Activated CD8-positive, alpha-beta memory T cell treated with anti-CD3 and anti-CD28 coated beads, Interleukin-2, amount 50 U/mL, for 1 hour (primary cell): ENCODE measurements around the gene GAL3ST3.
A peak's percentile ranks its signal among the peaks of the same experiment; 100 is the strongest.
"Not testable (repeated sequence)": the region's sequence is repeated elsewhere in the genome, so short reads cannot be mapped to it uniquely, and the experiment has no call there.

Experiments used
- DNase-seq: peaks from one replicate; pipeline ENCODE4 v3.0.0-alpha.2; 2020; ENCODE audit errors: extremely low read depth

GAL3ST3 gene, protein sequence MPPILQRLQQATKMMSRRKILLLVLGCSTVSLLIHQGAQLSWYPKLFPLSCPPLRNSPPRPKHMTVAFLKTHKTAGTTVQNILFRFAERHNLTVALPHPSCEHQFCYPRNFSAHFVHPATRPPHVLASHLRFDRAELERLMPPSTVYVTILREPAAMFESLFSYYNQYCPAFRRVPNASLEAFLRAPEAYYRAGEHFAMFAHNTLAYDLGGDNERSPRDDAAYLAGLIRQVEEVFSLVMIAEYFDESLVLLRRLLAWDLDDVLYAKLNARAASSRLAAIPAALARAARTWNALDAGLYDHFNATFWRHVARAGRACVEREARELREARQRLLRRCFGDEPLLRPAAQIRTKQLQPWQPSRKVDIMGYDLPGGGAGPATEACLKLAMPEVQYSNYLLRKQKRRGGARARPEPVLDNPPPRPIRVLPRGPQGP

DNA sequence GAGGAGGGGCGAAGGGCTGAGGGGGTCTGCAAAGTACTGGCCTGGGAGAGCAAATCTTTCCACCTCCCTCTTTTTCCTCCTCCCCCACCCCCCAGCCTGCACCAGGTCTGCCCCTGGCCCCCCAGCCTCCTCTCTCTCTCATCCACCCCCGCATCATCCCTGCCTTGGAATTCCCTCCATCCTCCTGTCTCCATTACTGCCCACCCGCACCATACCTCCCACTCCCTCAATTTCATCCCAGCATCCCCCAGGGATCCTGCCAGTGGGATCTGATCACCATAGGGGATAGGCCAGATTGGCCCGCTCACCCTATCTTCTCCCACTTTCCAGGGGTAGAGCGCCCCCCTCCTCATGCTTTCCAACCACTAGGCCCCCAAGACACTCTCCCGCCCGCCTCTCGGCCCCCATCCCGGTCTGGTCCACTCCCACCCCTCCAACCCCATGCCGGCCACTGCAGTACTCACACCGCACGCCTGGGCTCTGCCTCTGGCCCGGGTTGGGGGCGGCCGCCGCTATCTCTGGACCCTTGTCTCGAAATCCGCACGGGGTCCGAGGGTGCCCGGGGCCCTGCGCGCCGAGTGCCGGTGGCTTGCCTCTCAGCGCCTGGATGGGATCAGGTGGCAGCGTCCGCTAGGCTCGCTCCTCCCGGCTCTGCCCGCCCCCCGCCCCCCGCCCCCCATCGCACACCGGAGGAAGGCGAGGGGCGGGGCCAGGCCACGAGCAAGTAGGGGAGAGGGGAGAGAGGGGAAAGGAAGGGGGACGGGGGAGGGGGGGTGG, at the start of gene GAL3ST3:
TSS of gene GAL3ST3 (minus strand) at position 615 of the 777 bp plus-strand sequence. CDS start 3,746 bp downstream, outside the sequence.
- no peak for DNase-seq

DNA sequence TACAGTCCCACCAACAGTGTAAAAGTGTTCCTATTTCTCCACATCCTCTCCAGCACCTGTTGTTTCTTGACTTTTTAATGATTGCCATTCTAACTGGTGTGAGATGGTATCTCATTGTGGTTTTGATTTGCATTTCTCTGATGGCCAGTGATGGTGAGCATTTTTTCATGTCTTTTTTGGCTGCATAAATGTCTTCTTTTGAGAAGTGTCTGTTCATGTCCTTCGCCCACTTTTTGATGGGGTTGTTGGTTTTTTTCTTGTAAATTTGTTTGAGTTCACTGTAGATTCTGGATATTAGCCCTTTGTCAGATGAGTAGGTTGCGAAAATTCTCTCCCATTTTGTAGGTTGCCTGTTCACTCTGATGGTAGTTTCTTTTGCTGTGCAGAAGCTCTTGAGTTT, 43.2 kb upstream of the GAL3ST3 start:
- not testable (repeated sequence) for DNase-seq

DNA sequence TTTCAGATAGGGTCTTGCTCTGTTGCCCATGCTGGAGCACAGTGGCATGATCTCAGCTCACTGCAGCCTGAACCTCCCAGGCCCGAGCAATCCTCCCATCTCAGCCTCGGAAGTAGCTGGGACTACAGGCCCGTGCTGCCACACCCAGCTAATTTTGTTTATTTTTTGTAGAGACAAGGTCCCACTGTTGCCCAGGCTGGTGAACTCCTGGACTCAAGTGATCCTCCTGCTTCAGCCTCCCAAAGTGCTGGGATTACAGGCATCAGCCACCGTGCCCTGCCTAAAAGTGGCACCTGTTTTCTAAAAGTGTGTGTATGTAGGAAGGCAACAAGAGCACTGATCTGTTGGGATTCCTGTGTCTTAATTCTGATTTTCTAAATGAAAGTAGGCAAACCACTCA, 41.3 kb upstream of the GAL3ST3 start:
- no peak for DNase-seq

DNA sequence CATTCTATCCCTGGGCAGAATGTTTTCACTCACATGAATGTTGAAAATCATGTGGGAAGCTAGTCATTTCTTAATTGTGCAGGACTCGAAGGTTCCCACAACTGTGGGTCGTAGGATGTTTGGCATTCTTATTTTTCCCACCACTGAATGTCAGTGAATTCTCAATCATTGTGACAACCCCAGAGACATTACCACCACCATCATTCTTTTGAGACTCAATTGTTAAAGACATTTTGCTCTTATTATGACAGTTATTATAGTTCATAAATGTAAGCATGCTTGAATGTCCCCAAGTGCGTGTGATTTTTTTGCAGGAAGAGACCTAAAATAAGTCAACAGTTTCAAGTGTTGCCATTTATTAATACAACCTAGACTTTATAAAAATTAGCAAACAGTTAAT, 40.1 kb upstream of the GAL3ST3 start:
- DNase-seq: no peak

DNA sequence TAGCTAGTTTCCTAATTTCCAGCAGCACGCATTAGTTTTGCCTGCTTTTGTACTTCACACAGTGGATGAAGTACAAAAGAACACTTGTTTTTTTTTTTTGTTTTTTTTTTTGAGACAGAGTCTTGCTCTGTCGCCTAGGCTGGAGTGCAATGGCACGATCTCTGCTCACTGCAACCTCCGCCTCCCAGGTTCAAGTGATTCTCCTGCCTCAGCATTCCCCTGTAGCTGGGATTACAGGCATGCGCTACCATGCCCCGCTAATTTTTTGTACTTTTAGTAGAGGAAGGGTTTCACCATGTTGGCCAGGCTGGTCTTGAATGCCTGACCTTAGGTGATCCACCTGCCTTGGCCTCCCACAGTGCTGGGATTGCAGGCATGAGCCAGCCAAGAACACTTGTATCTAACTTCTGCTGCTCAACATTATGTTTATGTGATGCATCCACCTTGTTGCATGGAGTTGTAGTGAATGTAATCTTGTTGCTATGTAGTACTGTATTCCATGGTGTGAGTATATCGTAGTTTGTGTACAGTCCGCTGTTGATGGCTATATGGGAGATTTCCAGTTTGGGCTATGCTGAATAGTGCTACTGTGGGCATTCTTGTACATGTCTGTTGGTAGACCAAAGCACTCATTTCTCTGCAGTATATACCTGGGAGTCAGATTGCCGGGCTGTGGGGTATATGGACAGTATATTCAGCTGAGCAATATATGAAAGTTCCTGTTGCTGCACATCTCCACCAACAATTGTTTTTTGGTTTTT, 38.4 kb upstream of the GAL3ST3 start:
- DNase-seq: no peak

DNA sequence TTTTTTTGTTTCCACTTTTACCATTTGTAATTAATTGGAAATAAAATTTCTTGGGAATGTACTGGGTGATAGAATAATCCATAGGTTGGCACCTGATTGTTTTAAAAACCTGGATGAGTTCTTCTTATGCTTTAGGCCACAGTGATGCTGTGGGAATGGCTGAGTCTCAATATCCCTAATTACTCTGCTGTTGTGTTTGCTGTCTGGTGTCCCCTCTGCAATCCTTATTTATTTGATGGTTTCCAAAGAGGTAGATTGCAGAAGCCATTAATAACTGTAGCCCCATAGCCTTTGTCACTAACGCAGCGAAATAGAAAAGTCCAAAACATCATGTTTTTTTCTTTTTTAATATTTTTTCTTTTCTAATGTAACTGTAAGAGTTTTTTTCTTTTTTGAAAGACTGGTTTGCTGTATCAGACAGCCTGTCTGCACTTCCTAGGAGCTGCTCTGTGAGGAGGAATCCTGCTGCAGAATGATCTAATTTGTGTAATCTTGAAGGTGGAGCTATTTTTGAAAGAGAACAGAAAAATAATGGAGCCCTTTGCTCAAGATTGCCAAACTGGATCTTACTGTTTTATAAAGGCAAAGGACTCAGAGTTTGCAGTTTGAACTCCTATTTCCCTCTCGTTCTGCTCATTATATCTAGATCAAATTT, 36.0 kb upstream of the GAL3ST3 start:
- DNase-seq: no peak

DNA sequence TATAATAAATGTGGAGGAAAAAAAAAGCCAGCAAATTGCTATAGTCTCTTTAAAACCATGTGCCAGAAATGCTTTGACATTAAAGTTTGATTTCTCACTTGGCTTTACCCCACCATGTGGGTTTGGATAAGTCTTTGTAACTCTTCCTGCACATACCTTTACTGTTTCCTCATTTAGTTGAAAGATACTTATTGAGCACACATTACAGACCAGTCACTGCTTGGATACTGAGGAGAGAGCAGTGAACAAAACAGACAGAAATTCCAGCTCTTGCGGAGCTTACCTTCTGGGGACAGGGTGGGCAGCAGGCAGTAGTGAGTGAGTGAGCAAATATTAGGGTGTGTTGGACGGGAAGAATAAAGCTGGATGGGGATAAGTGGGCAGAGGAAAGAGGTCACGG, 34.8 kb upstream of the GAL3ST3 start:
- no peak for DNase-seq

DNA sequence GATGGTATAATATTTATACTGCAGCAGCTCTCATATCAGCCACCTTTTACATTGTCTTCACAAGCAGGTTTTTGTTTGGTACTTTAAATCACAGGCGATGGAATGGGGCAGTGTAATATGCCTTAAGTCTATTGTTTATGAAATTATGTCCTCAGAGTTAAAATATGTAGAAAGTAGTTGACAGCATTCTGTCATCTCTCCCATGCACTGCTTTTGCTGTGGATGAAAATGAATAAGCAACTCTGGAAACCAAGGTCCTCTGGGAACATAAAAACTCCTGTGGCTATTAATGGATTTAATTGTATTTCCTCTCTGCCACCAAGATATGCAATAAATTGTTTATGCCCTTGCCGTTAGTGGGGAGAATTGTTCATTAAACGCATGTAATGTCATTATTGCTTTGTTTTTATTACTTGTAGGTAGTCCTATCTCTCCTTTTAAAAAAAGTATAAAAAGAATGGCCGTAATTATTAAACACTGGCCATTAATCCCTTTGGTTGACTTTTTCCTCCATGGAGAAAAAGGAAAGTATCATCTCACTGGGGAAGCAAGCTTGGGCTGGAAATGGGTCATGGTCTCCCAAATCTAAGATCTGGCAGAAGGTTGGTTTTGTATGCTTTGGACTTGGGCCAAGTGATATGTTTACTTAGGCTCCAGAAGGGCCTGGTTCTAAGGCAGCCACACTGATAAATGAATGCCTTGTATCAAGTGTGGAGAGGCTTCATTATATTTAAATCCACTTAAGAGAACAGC, 34.2 kb upstream of the GAL3ST3 start:
- no peak for DNase-seq

DNA sequence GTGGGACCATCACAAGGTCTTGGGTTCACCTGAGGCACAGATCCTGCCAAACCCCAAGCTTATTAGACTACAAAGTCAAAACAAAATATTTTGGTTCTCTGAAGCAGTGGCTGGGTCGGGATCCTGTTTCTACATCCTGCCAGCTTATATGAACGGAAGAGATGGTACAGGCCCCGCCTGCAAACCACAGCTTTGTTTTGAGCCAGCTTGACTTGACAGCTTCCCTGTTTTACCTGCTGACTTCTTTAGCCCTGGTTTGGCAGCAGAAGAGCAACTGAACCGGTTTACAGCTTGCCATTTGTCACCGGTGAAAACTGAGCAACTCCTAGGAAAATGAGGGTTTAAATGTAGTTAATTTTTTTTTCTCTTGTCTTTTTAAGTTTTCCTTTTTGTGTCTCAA, 32.5 kb upstream of the GAL3ST3 start:
- DNase-seq: no peak

DNA sequence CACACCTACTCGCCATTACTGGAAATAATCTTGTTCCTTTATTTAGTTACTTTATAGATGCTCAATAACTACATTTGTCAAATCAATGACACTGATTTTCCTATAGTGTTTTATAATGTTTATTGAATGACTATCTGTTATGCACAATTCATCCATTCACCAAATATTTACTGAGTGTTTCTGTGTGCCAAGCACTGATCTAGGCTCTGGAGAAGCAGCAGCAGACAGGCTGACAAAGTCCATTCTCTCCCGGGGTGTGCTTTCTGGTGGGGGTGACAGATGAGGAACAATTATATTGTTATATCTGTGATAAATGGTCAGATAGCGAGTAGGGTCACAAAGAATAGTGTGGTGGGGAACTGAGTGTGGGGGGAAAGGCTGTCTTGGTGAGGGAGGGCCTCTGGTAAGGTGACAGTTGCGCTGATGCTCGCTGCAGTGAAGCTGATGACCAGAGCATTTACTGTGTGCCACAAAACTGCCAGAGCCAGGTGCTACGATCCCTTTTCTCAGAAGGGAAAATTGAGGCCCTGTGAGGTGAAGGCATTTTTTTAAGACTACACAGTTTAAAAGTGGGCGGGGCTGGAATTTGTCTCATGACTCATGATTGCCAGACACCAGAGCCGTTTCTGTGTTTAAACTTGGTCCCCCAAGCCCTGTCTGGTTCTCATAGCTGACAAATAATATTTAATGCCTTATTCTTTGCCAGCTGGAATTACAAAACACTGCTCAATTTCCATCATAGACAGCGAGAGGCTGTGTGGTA, 31.3 kb upstream of the GAL3ST3 start:
- peak; percentile 69 for DNase-seq

DNA sequence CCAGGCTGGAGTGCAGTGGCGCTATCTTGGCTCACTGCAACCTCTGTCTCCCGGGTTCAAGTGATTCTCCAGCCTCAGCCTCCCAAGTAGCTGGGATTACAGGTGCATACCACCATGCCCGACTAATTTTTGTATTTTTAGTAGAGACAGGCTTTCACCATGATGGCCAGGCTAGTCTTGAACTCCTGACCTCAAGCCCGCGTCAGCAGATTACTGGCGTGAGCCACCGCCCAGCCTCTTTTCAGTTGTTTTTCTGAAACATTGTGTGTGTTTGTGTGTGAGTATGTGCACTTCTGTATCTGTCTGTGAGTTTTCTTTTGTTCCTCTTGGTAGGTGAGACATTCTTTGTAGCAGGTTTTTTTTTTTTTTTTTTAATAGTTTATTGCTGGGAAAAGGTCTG, 30.0 kb upstream of the GAL3ST3 start:
- not testable (repeated sequence) for DNase-seq

DNA sequence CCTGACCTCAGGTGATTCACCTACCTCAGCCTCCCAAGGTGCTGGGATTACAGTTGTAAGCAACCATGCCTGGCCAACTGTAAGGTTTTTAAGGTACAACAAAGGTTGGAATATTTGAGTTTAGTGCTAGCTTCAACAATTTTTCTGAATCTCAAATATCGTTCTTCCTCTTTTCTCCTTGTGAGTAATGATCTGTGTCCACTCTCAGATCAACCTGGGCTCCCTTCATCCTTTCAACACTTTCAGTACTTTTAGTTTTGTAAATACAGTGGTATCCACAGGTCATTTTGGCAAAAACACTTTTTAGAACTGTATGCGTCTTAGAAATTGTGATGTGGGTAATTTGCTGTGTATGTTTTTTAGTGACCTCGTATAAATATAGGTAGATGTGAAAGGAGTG, 29.0 kb upstream of the GAL3ST3 start:
- no peak for DNase-seq

DNA sequence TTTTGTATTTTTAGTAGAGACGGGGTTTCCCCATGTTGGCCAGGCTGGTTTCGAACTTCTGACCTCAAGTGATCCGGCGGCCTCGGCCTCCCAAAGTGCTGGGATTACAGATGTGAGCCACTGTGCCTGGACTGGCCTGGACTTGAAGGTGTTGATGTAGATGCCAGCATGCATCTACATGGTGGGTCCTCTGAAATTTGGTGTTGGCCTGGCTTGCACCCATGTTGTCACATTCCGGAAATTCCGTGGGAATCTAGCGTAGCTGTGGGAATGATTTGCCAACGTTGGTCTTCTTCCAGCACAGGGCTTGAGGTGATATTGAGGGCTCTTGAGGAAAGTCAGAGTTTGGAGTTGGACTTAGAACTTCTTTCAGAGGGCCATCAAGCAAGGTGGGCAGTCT, 27.6 kb upstream of the GAL3ST3 start:
- no peak for DNase-seq

DNA sequence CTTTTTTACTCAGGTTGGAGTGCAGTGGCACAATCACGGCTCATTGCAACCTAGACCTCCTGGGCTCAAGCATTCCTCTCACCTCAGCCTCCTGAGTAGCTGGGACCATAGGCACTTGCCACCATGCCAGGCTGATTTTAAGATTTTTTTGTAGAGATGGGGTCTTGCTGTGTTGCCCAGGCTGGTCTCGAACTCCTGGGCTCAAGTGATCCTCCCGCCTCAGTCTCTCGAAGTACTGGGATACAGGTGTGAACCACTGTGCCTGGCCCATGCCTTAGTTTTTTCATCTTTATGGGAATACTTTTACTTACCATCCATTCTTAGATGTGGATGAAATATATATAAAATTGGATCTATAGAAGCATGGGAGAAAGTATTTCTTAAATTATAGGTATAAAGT, 26.3 kb upstream of the GAL3ST3 start:
- DNase-seq: no peak

DNA sequence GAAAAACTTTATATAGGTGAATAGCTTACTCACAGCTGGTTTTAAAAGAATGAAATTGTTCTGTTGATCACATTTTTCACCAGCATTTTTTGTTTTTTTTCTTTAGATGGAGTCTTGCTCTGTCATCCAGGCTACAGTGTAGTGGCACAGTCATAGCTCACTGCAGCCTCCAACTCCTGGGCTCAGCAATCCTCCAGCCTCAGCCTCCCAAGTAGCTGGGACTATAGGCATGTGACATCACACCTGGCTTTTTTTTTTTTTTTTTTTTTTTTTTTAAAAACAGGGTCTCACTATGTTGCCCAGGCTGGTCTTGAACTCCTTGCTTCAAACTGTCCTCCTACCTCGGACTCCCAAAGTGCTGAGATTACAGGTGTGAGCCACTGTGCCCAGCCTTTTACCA, 24.7 kb upstream of the GAL3ST3 start:
- no peak for DNase-seq

DNA sequence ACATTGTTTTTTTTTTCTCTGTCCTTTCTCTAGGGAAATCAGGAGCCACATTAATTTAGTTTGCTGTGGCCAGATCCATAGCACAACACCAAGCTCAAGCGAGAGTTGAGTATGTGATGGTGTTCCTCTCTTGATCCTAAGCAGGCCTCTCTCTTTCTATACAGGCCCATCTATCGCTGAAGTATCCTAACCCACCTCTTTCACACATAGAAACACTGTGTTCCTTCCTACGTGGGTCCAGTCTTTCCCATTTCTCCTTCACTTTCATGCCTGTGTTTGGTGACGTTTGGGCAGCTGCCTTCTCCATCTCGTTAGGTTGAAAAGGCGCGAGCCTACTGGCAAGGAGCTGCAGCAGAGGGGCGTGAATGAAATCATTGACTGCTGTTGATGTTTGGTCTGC, 23.6 kb upstream of the GAL3ST3 start:
- DNase-seq: no peak

DNA sequence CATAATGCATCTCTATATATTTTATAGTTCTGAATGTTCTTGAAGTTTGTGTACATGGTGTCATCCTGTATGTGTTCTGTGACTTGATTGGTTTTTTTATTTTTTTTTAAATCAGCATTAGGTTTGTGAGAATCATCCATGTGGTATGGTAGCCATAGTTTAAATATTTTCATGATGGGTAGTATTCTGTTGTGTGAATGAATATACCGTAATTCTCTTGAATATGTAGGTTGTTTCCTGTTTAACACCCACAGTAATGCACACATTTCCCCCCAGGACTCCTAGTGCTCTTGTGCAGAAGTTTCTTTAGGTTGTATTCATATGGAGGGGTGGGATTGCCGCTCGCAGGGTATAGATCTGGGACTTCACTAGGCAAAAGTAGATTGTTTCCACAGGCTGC, 23.1 kb upstream of the GAL3ST3 start:
- no peak for DNase-seq

DNA sequence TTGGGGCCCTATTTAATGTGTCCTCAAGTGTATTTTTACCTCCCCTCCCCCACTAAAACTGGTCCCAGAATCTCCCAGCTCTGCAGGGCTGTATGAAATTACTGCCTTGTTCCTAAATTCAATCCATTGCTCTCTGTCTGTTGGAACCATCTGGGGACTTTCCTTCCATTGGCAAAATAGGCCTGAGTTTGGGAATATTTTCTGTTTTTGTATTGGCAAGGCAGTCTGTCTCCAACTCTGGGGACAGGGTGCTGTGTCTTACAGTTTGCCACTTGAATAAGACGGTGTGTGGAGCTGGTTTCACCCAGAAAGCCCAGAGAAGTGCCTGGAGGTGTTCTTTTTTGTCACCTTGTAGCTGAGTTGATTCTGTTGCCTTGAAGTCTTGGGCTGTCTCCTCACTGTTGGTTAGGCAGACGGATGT, 22.4 kb upstream of the GAL3ST3 start:
- DNase-seq: no peak

DNA sequence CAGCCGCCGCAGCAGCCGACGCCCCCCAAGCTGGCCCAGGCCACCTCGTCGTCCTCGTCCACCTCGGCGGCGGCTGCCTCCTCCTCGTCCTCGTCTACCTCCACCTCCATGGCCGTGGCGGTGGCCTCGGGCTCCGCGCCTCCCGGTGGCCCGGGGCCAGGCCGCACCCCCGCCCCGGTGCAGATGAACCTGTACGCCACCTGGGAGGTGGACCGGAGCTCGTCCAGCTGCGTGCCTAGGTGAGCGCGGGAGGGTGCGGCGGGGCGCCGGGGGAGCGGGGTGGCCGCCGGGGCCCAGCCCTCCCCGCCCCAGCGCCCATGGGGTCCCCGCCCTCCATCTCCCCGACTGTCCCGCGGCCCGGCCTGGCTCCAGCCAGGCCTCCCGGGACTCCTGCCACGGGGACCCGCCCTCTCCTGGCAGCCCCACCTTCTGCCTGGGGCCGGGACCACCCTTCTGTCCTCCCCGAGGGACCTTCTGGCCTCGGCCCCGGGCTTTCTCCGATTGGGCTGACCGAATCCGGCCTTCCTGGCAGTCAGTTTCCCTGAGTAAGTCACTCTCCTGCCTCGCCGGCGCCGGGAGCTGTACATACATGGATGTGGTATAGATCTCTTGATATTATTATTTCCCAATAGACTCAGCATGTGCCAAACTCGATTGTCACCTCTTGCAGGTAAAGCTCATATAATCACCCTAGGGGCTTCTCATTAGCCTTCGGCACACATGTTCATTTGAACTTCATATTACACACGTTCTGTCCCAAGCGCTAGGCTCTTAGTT, 21.8 kb upstream of the GAL3ST3 start:
- DNase-seq: no peak
